Retinal pigment epithelial cell (primary cell): ENCODE data around the gene WNT8A.

Experiments
- DNase-seq: peaks from one replicate; pipeline ENCODE4 v3.0.0-alpha.2; 2010; ENCODE audit warnings: low read depth
- H3K4me3 ChIP-seq: 2 replicates; pipeline ENCODE4 v1.5.1; 2011; ENCODE audit warnings: mild to moderate bottlenecking, low read length, control low read depth, moderate library complexity
- CTCF ChIP-seq: conservative IDR thresholded peaks from 2 replicates; pipeline ENCODE4 v1.5.1; 2011; ENCODE audit warnings: low read depth, low read length, control low read depth, inconsistent platforms

Gene WNT8A

GRCh38 chr5:138128334-138128733, 44.5 kb downstream of the WNT8A start:
- DNase-seq = no peak
- no peak for TF ChIP-seq CTCF
- no peak overlapping the region for H3K4me3 ChIP-seq

- DNase-seq = no peak
- no peak for TF ChIP-seq CTCF
- no peak overlapping the region for H3K4me3 ChIP-seq
Measured at GRCh38 chr5:138129347-138129746, 45.5 kb downstream of the WNT8A start.

GRCh38 chr5:138132543-138132942, 48.7 kb downstream of the WNT8A start:
- no peak for DNase-seq
- no peak overlapping the region for H3K4me3 ChIP-seq
- TF ChIP-seq CTCF = no peak

- peak within 1 kb of the TSS; percentile 84 for H3K4me3 ChIP-seq
- peak; percentile 30 for DNase-seq
- TF ChIP-seq CTCF = no peak
Measured at GRCh38 chr5:138138949-138139780, 55.3 kb downstream of the WNT8A start, which contains the start of gene NME5. Gene NME5, minus strand, starts transcription at chr5:138139428. Its CDS starts 648 bp downstream, at chr5:138138780.

GRCh38 chr5:138139781-138140090, 55.9 kb downstream of the WNT8A start:
- TF ChIP-seq CTCF = no peak
- peak overlapping the region; percentile 84 for H3K4me3 ChIP-seq
- DNase-seq = no peak

GRCh38 chr5:138140268-138140667, 56.4 kb downstream of the WNT8A start:
- no peak overlapping the region for H3K4me3 ChIP-seq
- TF ChIP-seq CTCF = no peak
- no peak for DNase-seq
